Hepatic stellate cell (primary cell): ENCODE data around the gene GRK3.
"Not testable (repeated sequence)": the region's sequence is repeated elsewhere in the genome, so short reads cannot be mapped to it uniquely, and the experiment has no call there.

Experiments
- DNase-seq: peaks from one replicate; pipeline ENCODE4 v3.0.0; 2011; ENCODE audit warnings: low spot score

Gene GRK3

DNA sequence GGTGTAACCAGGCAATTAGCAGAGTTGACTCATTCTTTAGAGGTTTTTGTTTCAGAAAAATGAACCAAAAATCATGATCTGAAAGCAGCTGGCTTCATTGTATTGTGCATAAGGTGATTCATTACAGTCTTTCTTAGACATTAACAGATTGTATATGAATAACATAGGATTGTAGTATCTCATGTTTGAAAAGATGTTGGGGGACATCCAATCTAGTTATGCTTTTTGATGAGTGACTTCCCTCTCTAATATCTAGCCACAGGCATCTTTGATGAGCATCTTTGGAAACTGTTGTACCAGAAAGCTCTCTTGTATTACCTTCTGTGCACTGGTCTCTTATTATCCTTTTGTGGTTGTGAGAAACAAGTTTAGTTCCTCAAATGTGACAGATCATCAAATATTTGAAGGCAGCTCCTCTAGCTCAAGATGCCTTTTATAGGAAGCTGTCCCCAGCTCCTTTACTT lies 8.3 kb downstream of the GRK3 start:
- no peak for DNase-seq

DNA sequence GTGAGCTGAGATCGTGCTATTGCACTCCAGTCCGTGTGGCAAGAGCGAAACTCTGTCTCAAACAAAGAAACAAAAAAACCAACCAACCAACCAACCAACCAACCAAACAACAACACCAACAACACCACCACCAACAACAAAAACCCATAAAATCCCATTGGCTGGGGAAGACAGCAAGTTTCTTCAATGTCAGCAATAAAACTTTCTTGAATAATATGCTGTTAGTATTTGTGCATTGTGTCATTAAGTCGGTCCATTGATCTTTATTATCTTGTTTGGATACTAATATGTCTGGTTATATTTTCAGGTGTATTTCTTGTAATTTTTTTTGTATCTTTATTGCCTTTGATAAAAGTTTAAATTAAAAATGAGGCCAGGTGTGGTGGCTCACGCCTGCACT lies 9.4 kb downstream of the GRK3 start:
- DNase-seq = no peak

DNA sequence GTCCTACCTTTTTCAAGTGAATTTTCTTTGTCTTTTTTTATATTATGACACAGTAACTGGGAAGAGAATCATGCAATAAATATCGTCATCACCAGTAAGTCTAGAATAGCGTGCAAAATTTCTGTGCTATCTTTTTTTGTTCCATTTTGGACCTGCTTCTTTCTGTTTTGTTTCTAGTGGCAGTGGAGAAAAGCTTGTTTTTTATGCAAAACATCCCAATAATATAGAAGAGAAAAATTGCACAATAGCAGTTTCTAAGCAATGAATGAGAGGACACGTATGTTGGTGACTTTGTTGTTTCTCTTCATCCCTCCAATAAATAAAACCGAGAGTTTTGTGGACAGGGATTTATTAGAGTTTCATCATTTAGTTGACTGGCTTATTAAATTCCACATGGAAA lies 10.3 kb downstream of the GRK3 start:
- no peak for DNase-seq

DNA sequence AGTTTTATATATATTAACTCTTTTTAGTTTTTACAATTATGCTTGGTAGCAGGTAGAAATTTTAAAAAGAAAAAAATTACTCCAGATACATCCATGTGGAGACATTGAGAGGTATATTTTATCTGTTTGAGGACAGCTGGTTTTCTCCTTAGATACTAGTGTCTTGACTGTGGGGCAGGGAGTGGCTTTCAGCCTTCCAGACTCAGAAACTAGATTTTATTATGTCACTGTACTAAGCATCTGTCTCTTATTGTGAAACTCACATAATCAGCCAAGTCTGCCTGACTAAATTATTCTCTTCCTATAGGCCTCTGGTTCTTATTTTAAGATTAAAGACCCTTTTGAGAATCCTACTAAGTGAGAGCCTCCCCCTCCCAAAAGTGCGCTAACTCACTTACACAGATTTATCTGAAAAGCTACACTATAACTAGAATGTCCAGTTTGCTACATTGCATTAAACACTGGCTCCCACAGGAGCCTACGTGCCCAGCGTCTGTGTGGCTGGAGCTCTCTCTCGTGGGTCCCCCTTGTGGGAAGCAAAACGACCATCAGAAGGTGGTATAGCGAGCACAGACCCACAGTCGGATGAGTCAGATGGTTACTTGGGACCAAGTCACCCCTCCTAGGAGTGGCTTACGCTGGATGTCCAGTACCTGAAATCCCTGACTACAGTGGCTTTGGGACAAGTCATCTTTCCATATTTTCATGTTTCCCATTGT lies 11.4 kb downstream of the GRK3 start:
- not testable (repeated sequence) for DNase-seq

DNA sequence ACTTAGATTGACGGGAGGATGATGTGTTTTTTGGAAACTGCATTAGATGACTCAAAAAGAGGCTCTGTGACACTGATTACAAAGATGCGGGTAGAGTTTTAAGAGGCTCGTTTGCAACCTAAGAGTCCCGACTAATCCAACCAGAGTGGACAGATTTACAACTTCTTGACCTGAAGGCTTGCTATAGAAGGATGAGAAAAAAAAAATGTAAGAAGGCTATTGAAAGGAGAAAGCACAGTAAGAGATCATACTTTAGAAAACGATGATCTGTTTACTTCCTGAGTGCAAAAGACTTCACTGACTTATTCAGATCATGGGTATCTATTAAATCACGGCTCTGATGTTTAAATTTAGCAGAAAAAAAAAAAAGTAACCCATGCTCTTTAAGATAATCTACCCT lies 17.0 kb downstream of the GRK3 start:
- not testable (repeated sequence) for DNase-seq

DNA sequence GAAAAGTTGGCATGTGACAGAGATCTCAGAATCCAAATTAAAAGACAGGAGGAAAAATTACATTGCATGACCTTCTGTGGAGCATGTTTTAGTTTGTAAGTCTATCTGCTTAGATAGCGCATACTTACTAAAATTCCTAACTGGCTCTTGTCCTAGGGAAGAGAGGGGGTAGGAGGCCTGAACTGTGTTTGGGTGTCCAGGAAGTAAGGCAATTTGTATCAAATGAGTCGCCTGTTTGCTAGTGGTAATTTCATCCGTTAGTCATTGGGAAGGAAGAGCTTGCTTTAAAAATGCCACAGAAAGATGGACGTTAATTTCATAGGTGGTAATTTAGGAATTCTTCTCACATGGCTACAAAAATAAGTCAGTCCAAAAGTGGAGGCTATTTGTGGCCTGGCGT lies 18.5 kb downstream of the GRK3 start:
- no peak for DNase-seq

DNA sequence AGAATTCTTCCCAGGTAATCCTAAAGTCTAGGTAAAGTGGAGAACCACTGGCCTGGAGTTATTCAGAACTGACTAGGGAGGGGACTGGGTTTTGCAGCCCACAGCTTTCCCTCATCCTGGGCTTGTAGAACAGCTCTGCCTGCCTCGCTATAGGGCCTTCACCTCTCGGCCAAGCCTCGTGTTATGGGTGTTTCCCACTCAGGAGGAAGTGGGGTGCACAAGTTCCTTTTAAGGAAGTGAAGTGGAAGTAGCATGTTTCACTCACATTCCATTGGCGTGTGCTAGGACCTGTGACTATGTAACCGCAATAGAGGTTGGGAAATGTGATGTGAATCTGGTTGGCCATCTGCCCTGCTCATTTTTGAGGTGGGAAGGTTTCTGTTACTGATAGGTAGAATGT lies 20.5 kb downstream of the GRK3 start:
- DNase-seq = not testable (repeated sequence)

DNA sequence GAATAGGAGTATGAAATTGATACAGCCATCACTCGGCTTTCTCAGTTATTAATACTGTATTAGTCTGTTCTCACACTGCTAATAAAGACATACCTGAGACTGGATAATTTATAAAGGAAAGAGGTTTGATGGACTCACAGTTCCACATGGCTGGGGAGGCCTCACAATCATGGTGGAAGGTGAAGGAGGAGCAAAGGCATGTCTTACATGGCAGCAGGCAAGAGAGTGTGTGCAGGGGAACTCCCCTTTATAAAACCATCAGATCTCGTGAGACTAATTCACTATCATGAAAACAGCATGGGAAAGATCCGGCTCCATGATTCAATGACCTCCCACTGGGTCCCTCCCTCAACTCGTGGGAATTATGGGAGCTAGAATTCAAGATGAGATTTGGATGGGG lies 25.2 kb downstream of the GRK3 start:
- not testable (repeated sequence) for DNase-seq

DNA sequence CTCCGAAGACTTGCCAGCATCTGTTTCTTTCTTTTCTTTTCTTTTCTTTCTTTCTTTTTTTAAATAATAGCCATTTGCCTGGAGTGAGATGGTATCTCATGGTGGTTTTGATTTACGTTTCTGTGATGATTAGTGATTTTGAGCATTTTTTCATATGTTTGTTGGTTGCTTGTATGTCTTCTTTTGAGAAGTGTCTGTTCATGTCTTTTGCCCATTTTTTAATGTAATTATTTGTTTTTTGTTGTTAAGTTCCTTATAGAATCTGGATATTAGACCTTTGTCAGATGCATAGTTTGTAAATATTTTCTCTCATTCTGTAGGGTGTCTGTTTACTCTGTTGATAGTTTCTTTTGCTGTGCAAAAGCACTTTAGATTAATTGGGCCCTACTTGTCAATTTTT lies 28.8 kb downstream of the GRK3 start:
- DNase-seq = not testable (repeated sequence)

DNA sequence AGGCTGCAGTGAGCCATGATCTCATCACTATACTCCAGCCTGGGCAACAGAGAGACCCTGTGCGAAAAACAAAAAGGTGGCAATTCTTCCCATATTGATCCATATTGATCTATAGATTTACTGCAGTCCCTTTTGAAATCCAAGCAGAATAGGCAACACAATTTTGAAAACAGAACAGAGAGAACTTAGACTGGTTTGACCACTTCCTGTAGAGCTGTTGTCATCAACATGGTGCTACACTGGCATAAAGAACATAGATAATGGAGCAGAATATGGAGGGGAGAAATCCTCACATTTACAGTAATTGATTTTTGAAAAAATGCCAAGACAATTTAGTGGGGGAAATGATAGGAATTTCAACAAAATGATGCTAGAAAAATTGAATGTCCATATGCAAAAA lies 34.1 kb downstream of the GRK3 start:
- DNase-seq = no peak

DNA sequence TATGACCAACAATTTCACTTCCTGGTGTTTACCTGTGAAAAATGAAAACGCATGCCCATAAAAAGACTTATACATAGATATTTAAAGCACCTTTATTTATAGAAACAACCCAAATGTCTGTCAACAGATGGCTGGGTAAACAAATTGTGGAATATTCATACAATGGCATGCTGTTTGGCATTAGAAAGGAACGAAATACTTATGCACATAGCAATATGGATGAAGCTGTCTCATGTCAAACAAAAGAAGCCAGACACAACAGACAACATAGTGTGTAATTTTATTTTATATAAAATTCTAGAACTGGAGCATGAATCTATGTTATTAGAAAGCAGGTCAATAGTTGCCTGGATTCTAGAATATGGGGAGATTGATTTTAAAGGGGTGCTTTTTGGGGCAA lies 38.0 kb downstream of the GRK3 start:
- no peak for DNase-seq

DNA sequence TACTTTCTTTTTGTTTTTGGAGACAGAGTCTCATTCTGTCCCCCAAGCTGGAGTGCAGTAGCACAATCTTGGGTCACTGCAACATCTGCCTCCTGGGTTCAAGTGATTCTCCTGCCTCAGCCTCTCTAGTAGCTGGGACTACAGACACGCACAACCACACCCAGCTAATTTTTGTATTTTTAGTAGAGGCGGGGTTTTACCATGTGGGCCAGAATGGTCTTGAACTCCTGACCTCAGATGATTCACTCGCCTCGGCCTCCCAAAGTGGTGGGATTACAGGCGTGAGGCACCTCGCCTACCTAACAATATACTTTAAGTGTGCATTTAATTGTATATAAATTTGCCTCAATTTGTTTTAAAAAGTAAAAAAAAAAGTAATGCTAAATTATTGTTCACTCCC lies 38.4 kb downstream of the GRK3 start:
- no peak for DNase-seq

DNA sequence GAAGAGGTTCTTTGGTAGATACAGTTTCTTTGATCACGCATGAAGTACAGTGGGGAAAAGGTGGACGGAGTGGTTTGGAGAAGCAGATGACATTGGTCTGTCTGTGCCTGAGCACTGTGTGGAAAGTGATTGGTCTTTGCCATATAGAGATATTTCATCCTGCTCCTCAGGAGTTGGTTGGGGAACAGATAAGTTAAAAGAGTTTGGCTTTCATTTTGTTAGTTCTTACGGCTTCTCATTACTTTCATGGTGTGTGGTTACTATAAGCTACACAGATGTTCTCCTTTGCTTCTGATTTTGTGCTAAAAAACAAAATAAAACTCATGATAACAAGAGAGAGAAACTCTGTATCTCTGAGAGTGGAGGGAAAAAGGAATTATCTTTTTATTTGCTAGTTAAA lies 40.7 kb downstream of the GRK3 start:
- not testable (repeated sequence) for DNase-seq

DNA sequence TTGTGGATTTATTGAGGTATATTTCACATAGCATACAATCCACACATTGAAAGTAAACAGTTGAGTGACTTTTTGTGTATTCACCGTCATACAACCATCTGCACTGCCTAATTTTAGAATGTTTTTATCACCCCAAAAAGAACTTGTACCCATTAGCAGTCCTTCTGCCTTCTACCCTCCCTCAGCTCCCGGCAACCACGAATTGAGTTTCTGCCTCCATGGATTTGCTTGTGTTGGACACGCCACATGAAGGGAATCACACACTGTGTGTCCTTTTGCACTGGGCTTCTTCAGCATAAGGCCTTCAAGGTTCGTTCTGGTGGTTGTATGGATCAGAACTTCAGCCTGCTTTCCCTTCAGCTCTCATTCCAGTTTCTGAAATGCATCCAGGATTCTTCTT lies 41.1 kb downstream of the GRK3 start:
- not testable (repeated sequence) for DNase-seq

DNA sequence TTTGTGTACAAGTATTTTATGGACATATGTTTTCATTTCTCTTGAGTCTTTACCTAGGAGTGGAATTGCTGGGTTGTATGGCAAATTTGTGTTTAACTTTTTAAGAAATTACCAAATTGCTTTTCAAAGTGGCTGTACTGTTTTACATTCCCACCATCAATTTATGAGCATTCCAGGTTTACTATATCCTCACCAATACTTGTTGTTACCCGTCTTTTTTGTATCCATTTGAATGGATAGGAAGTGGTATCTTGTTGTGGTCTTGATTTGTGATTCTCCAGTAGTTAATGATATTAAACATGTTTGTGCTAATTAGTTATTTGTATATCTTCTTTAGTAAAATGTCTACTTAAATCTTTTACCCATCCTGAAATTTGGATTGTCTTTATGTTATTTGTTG lies 46.8 kb downstream of the GRK3 start:
- not testable (repeated sequence) for DNase-seq

DNA sequence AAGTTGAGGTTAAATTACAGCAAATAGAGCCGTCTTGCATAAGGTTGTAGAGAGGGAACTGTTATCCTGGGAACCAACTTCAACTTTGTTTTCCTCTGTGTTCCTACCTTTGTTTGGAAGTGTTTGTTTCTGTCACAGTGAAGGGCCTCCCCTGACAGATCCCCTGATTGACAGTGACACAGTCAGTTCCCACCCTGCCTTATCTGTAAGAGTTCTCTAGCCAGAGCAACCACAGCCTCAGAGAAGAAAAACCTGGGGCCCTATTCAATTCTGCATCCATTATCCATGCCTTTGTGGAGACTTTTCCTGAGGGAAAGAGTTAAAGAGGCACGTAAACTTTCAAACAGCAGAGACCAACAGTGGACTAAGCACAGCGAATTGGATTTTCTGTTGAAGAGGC lies 48.7 kb downstream of the GRK3 start:
- not testable (repeated sequence) for DNase-seq

DNA sequence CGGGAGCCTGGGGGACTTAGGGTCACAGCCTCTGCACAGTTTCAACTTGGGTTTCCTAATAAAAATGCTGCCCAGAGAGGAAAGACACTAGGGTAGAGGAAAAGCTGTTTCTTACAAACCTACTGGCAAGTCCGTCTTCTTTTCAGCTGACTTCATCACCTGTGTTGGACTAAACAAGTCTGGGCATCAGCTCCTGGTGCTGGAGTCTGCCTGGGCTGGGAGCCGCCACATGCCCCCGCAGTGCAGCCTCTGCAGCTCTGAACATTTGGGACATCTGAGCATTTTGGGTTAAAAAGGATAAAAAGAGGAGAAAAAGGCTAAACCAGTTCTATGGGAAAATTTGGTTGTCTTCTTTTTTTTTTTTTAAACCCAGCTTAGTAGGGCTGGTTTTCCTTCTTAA lies 49.1 kb downstream of the GRK3 start:
- DNase-seq = not testable (repeated sequence)

DNA sequence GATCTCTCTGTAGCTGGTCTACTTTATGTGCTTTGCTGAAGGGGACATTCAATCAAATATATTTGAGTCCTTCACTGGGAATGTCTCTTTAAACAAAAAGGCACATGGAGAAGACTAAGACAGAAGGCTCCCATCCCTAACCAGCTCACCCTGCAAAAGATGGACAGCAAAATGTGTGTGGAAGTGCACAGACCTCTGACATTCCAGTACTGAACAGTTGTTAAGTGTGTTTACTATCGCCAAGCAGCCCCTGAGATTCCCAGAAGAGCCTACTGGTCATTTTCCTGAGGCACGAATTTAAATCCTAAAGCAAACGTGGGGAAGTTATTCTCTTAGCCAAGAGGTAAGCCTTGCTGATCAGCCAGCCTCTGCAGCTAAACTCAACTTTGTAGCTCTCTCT lies 50.3 kb downstream of the GRK3 start:
- DNase-seq = not testable (repeated sequence)

DNA sequence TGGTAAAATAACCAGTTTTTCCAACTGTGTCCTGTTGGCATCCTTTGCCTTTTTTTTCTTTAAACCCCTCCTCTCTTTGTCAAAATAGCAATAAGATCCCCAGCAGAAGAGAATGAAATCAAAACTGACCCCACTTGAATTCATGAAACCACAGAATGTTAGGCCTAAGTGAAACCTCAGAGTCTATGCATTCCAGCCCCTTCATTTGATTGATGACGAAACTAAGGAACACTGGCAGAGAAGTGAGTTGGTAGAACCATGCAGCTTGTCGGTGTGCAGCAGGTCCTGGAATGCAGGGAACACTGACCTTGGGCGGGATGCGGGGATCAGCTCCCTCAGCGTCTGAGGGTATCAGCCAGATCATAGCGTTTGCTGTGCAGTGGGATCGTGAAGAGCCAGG lies 57.5 kb downstream of the GRK3 start:
- no peak for DNase-seq

DNA sequence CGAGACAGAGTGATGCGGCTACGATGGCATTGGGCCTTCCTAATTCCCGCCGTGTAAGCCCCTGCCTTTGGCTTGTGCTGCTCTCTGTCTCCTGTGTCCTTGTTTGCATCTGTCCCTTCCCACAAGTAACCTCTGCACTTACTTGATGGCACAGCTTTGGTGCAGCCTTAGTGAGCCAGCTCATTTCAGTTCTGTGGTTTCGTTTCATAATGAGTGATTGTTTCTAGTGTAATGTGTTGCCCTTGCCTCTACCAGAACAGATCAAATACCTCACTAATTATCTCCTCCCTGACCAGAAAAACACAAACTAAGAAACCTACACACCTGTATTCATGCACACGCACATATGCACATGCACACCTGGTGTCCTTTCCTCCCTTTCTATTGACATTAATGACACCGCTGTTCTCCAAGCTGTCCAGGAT lies 58.8 kb downstream of the GRK3 start:
- DNase-seq = no peak

DNA sequence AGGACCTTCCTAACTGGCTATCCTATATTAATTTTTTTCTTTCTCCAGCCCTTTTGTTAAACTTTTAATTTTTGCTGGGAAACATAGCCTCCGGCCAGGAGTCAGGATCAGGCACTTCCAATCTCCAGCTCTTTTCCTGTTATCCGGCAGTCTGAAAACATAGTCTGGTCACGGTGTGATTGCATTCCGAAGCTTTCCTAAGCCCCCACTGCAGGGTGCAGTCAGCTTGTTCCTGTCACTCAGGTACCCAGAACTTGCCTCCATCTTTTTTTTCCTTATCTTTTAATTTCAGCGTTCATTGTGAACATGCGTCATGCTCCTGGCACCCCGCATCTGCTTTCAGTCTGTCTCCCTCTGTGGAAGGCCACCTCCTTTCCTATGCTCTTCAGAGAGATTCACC lies 59.4 kb downstream of the GRK3 start:
- DNase-seq = no peak

DNA sequence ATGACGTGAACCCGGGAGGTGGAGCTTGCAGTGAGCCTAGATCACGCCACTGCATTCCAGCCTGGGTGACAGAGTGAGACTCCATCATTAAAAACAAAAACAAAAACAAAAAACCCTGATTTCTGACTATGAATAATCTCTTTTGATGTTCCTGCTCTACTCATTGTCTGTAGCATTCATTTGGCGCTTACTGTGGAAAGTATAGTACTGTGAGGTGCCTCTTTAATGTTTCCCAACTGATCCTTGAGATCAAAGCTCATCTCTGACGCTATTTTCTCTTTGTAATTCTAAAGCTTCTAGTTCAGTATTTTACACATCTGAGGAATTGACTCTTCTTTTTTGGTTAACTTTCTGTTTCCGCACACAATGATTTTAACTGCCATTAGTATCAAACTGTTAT lies 60.0 kb downstream of the GRK3 start:
- no peak for DNase-seq

DNA sequence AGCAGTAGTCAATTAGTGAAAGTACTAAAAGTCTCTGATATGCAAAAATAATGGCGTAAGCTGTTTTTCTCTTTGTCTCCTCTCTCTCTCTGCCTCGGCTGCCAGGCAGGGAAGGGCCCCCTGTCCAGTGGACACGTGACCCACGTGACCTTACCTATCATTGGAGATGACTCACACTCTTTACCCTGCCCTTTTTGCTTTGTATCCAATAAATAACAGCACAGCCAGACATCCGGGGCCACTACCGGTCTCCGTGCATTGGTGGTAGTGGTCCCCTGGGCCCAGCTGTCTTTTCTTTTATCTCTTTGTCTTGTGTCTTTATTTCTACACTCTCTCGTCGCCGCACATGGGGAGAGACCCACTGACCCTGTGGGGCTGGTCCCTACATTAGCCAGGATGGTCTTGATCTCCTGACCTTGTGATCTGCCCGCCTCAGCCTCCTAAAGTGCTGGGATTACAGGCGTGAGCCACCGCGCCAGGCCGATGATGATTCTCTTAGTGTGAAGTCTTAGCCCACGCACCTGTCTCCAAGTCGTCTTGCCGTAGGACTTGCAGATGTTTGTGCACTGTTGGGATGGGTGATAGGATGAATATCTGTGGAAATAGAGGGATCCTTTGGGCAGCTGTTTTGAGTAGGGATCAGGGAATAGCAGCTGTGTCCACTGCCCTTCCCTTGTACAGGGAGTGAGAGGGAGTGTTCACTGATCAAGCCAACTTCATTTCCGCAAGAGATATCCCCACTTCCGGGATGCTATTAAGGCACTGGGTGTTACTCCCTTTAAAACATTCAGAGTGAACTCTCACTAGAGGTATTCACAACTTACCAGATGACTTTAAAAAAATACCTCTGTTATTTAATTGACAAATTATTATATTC lies 61.5 kb downstream of the GRK3 start:
- not testable (repeated sequence) for DNase-seq
